ENCODE measurements around the gene PPM1F.
"Not testable (repeated sequence)": the region's sequence is repeated elsewhere in the genome, so short reads cannot be mapped to it uniquely, and the experiment has no call there.

Gene PPM1F

GRCh38 chr22:21919526-21920307 is 32.9 kb downstream of the PPM1F start:
- no peak for DNase-seq (ENCODE audit: low read depth)

- DNase-seq (ENCODE audit: low read depth), result no peak
Measured at GRCh38 chr22:21918466-21919185, 34.0 kb downstream of the PPM1F start.

GRCh38 chr22:21917959-21918261 is 34.7 kb downstream of the PPM1F start:
- no peak for DNase-seq (ENCODE audit: low read depth)

- DNase-seq (ENCODE audit: low read depth), result no peak
Measured at GRCh38 chr22:21917181-21917958, 35.3 kb downstream of the PPM1F start.

GRCh38 chr22:21916309-21916918 is 36.2 kb downstream of the PPM1F start:
- DNase-seq (ENCODE audit: low read depth), result no peak

- no peak for DNase-seq (ENCODE audit: low read depth)
Measured at GRCh38 chr22:21915624-21916308, 36.9 kb downstream of the PPM1F start.

- DNase-seq (ENCODE audit: low read depth), result not testable (repeated sequence)
Measured at GRCh38 chr22:21914033-21914642, 38.5 kb downstream of the PPM1F start.

- DNase-seq (ENCODE audit: low read depth), result not testable (repeated sequence)
Measured at GRCh38 chr22:21910367-21910766, 42.3 kb downstream of the PPM1F start.

GRCh38 chr22:21909871-21910270 is 42.8 kb downstream of the PPM1F start:
- no peak for DNase-seq (ENCODE audit: low read depth)

GRCh38 chr22:21907638-21908522 is 44.8 kb downstream of the PPM1F start:
- no peak for DNase-seq (ENCODE audit: low read depth)

GRCh38 chr22:21905234-21905633 is 47.4 kb downstream of the PPM1F start:
- not testable (repeated sequence) for DNase-seq (ENCODE audit: low read depth)

GRCh38 chr22:21904250-21904789 is 48.3 kb downstream of the PPM1F start:
- no peak for DNase-seq (ENCODE audit: low read depth)

- DNase-seq (ENCODE audit: low read depth), result no peak
Measured at GRCh38 chr22:21903283-21903682, 49.4 kb downstream of the PPM1F start.

GRCh38 chr22:21902296-21903087 is 50.2 kb downstream of the PPM1F start:
- DNase-seq (ENCODE audit: low read depth), result no peak

GRCh38 chr22:21898354-21898896 is 54.2 kb downstream of the PPM1F start:
- DNase-seq (ENCODE audit: low read depth), result no peak

- no peak for DNase-seq (ENCODE audit: low read depth)
Measured at GRCh38 chr22:21896951-21897513, 55.6 kb downstream of the PPM1F start.

GRCh38 chr22:21896275-21896674 is 56.4 kb downstream of the PPM1F start:
- not testable (repeated sequence) for DNase-seq (ENCODE audit: low read depth)

GRCh38 chr22:21894799-21895198 is 57.8 kb downstream of the PPM1F start:
- DNase-seq (ENCODE audit: low read depth), result no peak
